ENCODE results near the gene PRKCA.

GRCh38 chr17:66855204-66855603 lies 552.8 kb downstream of the PRKCA start:
- TF ChIP-seq CTCF (IDR thresholded peaks at IDR 0.05) (no peak), POLR2A (IDR thresholded peaks at IDR 0.05) (no peak)
